OCI-LY1 (cell line): ENCODE data around the gene LIMS2.

Source experiments
- H2AFZ ChIP-seq: fragments of 200-600 bp; sonication (generic), shearing (Covaris generic); 2 replicates; pipeline ENCODE4 v1.6.0; 2014; ENCODE audit warnings: antibody characterized with exemption, mild to moderate bottlenecking, low read length
- H3F3A ChIP-seq: fragments of 200-600 bp; sonication (generic), shearing (Covaris generic); 2 replicates; pipeline ENCODE4 v1.6.0; 2014; ENCODE audit warnings: mild to moderate bottlenecking, antibody characterized with exemption, low read length, moderate library complexity; ENCODE audit not compliant: insufficient read depth
- H3K27ac ChIP-seq: fragments of 200-600 bp; sonication (generic); 2 replicates; pipeline ENCODE4 v1.5.1; 2014; ENCODE audit warnings: low read length, mixed run types, mild to moderate bottlenecking, low read depth; ENCODE audit not compliant: poor library complexity, severe bottlenecking
- H3K27me3 ChIP-seq: fragments of 200-600 bp; sonication (generic); 2 replicates; pipeline ENCODE4 v1.6.0; 2014; ENCODE audit warnings: antibody characterized with exemption, mild to moderate bottlenecking, low read length, moderate library complexity; ENCODE audit not compliant: insufficient read depth
- H3K36me3 ChIP-seq: fragments of 200-600 bp; sonication (generic); 2 replicates; pipeline ENCODE4 v1.6.1; 2014; ENCODE audit warnings: mild to moderate bottlenecking, antibody characterized with exemption, low read length, moderate library complexity, mixed read lengths; ENCODE audit not compliant: insufficient read depth
- H3K4me1 ChIP-seq: fragments of 200-600 bp; sonication (generic); 2 replicates; pipeline ENCODE4 v1.5.1; 2014; ENCODE audit warnings: mild to moderate bottlenecking, low read length, moderate library complexity; ENCODE audit not compliant: insufficient read depth, severe bottlenecking
- H3K4me2 ChIP-seq: fragments of 200-600 bp; sonication (generic), shearing (Covaris generic); 2 replicates; pipeline ENCODE4 v1.6.1; 2014; ENCODE audit warnings: low read length
- H3K4me3 ChIP-seq: fragments of 200-600 bp; sonication (generic); 2 replicates; pipeline ENCODE4 v1.5.1; 2014; ENCODE audit warnings: low read length, low read depth, mild to moderate bottlenecking, mixed read lengths; ENCODE audit not compliant: poor library complexity, severe bottlenecking
- H3K79me2 ChIP-seq: fragments of 200-600 bp; shearing (Covaris generic); 2 replicates; pipeline ENCODE4 v1.6.1; 2016; ENCODE audit warnings: mixed run types, low read length, mixed read lengths; ENCODE audit not compliant: insufficient read depth
- H3K9ac ChIP-seq: fragments of 200-600 bp; sonication (generic), shearing (Covaris generic); 2 replicates; pipeline ENCODE4 v1.6.1; 2014; ENCODE audit warnings: mild to moderate bottlenecking, low read length, mixed read lengths
- H3K9me2 ChIP-seq: fragments of 200-600 bp; sonication (generic), shearing (Covaris generic); 2 replicates; pipeline ENCODE4 v1.6.1; 2014; ENCODE audit warnings: low read depth, mild to moderate bottlenecking, low read length, mixed read lengths
- H3K9me3 ChIP-seq: fragments of 200-600 bp; shearing (Covaris generic); 2 replicates; pipeline ENCODE4 v1.6.1; 2014; ENCODE audit warnings: low read length, mixed read lengths
- H4K20me1 ChIP-seq: fragments of 200-600 bp; sonication (generic), shearing (Covaris generic); 2 replicates; pipeline ENCODE4 v1.6.0; 2016; ENCODE audit warnings: mild to moderate bottlenecking, low read length; ENCODE audit not compliant: insufficient read depth
- EZH2 ChIP-seq: fragments of 200-600 bp; sonication (generic), shearing (Covaris generic); IDR thresholded peaks from 2 replicates; pipeline ENCODE4 v1.8.0; 2017; ENCODE audit warnings: borderline replicate concordance, mixed run types, mild to moderate bottlenecking, antibody characterized with exemption, low read length, moderate library complexity, mixed read lengths
- TF ChIP-seq, protein P1 (sequence below): fragments of 200-600 bp; sonication (generic), shearing (Covaris generic); IDR thresholded peaks from 2 replicates; pipeline ENCODE4 v1.5.1; 2017; ENCODE audit warnings: mild to moderate bottlenecking, antibody characterized with exemption, low read length, moderate library complexity, mixed read lengths

Gene LIMS2

DNA sequence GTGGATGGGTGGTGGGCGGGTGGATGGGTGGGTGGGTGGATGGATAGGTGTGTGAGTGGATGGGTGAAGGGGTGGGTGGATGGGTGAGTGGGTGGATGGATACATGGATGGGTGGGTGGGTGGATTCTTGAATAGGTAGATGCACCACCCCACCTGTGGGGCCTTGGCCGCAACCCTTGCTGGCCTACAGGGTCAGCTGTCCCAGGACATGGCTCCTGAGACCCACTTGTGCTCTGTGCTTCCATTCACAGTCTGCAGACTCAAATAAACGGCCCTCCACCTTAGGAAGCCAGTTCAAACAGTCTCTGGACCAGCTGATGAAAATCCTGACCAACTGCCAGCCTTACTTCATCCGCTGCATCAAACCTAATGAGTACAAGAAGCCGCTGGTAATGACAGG lies 85.5 kb downstream of the LIMS2 start:
- Histone ChIP-seq H3K36me3 (no peaks in the 10 kb centered on the region), H3K79me2 (no peaks in the 10 kb centered on the region)

DNA sequence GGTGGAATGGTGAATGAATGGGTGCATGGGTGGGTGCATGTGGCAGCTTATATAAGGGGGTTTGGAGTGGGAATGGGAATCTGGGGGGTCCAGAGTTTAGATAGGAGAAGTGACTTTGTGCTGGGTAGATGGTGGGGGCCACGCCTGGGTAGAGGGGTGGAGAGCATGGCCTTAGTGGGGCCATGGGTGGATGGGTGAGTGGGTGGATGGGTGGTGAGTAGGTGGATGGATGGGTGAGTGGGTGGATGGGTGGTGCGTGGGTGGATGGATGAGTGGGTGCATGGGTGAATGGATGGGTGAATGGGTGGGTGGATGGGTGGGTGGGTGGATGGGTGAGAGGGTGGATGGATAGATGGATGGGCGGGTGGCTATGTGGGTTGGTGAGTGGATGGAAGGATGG lies 86.0 kb downstream of the LIMS2 start:
- no peaks in the 10 kb centered on the region for H3K4me1 ChIP-seq
- no peaks in the 10 kb centered on the region for H3F3A ChIP-seq
- H3K27me3 ChIP-seq: no peaks in the 10 kb centered on the region; the same call in 1 of the 2 replicates
- no peaks in the 10 kb centered on the region for H3K9me2 ChIP-seq
- no peaks in the 10 kb centered on the region for H3K79me2 ChIP-seq
- no peak overlapping the region for H2AFZ ChIP-seq
- H3K36me3 ChIP-seq: no peaks in the 10 kb centered on the region
- no peak for TF ChIP-seq EZH2
- TF ChIP-seq, protein P1, sequence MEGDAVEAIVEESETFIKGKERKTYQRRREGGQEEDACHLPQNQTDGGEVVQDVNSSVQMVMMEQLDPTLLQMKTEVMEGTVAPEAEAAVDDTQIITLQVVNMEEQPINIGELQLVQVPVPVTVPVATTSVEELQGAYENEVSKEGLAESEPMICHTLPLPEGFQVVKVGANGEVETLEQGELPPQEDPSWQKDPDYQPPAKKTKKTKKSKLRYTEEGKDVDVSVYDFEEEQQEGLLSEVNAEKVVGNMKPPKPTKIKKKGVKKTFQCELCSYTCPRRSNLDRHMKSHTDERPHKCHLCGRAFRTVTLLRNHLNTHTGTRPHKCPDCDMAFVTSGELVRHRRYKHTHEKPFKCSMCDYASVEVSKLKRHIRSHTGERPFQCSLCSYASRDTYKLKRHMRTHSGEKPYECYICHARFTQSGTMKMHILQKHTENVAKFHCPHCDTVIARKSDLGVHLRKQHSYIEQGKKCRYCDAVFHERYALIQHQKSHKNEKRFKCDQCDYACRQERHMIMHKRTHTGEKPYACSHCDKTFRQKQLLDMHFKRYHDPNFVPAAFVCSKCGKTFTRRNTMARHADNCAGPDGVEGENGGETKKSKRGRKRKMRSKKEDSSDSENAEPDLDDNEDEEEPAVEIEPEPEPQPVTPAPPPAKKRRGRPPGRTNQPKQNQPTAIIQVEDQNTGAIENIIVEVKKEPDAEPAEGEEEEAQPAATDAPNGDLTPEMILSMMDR: no peak
- H3K4me3 ChIP-seq: no peak overlapping the region
- no peaks in the 10 kb centered on the region for H3K9me3 ChIP-seq
- no peak overlapping the region for H3K4me2 ChIP-seq
- no peaks in the 10 kb centered on the region for H4K20me1 ChIP-seq
- no peak overlapping the region for H3K9ac ChIP-seq
- H3K27ac ChIP-seq: no peak overlapping the region

More for the DNA sequence above, 85.5 kb downstream of the LIMS2 start:
- Histone ChIP-seq H3K9me2 (no peaks in the 10 kb centered on the region), H4K20me1 (no peaks in the 10 kb centered on the region), H3K27me3 (no peaks in the 10 kb centered on the region; the same call in 1 of the 2 replicates), H3K4me3 (no peak overlapping the region), H3K9ac (no peak overlapping the region), H3K4me1 (no peaks in the 10 kb centered on the region), H3K9me3 (no peaks in the 10 kb centered on the region), H3K27ac (no peak overlapping the region), H3K4me2 (no peak overlapping the region), H3F3A (no peaks in the 10 kb centered on the region), H2AFZ (no peak overlapping the region)
- TF ChIP-seq EZH2: no peak
- TF ChIP-seq, protein P1: no peak
